Activated CD8-positive, alpha-beta memory T cell treated with anti-CD3 and anti-CD28 coated beads, Interleukin-2, amount 50 U/mL, for 1 hour (primary cell): ENCODE data around the gene POLK.
"Not testable (repeated sequence)": the region's sequence is repeated elsewhere in the genome, so short reads cannot be mapped to it uniquely, and the experiment has no call there.

Experiments used
- DNase-seq: peaks from one replicate; pipeline ENCODE4 v3.0.0-alpha.2; 2020; ENCODE audit errors: extremely low read depth

Gene POLK

GRCh38 chr5:75550597-75550996 is 38.9 kb downstream of the POLK start:
- no peak for DNase-seq

GRCh38 chr5:75551471-75551870 is 39.8 kb downstream of the POLK start:
- DNase-seq: no peak

GRCh38 chr5:75552764-75553163 is 41.1 kb downstream of the POLK start:
- no peak for DNase-seq

- DNase-seq: no peak
These were observed 41.7 kb downstream of the POLK start for GRCh38 chr5:75553358-75553757.

GRCh38 chr5:75558221-75558620 is 46.5 kb downstream of the POLK start:
- DNase-seq: no peak

GRCh38 chr5:75558981-75559632 is 47.4 kb downstream of the POLK start:
- no peak for DNase-seq

- DNase-seq: not testable (repeated sequence)
These were observed 49.0 kb downstream of the POLK start for GRCh38 chr5:75560655-75561054.

- not testable (repeated sequence) for DNase-seq
These were observed 54.5 kb downstream of the POLK start for GRCh38 chr5:75565991-75566709.

- no peak for DNase-seq
These were observed 55.1 kb downstream of the POLK start for GRCh38 chr5:75566710-75567309.

GRCh38 chr5:75567710-75568109 is 56.0 kb downstream of the POLK start:
- DNase-seq: no peak

- no peak for DNase-seq
These were observed 56.5 kb downstream of the POLK start for GRCh38 chr5:75568202-75568601.

GRCh38 chr5:75571547-75571946 is 59.9 kb downstream of the POLK start:
- DNase-seq: no peak

- no peak for DNase-seq
These were observed 63.1 kb downstream of the POLK start for GRCh38 chr5:75574791-75575190.

GRCh38 chr5:75578280-75578679 is 66.6 kb downstream of the POLK start:
- not testable (repeated sequence) for DNase-seq

GRCh38 chr5:75584641-75585040 is 73.0 kb downstream of the POLK start:
- DNase-seq: no peak

GRCh38 chr5:75588666-75589065 is 77.0 kb downstream of the POLK start:
- no peak for DNase-seq

GRCh38 chr5:75600535-75600934 is 88.8 kb downstream of the POLK start:
- no peak for DNase-seq

- no peak for DNase-seq
These were observed 89.9 kb downstream of the POLK start for GRCh38 chr5:75601567-75601966.

- DNase-seq: no peak
These were observed 90.3 kb downstream of the POLK start for GRCh38 chr5:75601996-75602395.

- DNase-seq: no peak
These were observed 91.7 kb downstream of the POLK start for GRCh38 chr5:75603371-75603770.

- no peak for DNase-seq
These were observed 92.1 kb downstream of the POLK start for GRCh38 chr5:75603821-75604220.

- not testable (repeated sequence) for DNase-seq
These were observed 95.7 kb downstream of the POLK start for GRCh38 chr5:75607341-75607740.

- no peak for DNase-seq
These were observed 97.2 kb downstream of the POLK start for GRCh38 chr5:75608870-75609269.
